OCI-LY3 (cell line): ENCODE results near the gene IL1RN.

Experiments used
- EZH2phosphoT487 ChIP-seq: fragments of 200-600 bp; shearing (Covaris generic); IDR thresholded peaks from 2 replicates; pipeline ENCODE4 v1.6.1; 2018; ENCODE audit warnings: antibody characterized with exemption, mixed run types, low read depth
- TF ChIP-seq, protein P1 (sequence below): fragments of 200-600, 300-600 bp; sonication (generic); IDR thresholded peaks from 2 replicates; pipeline ENCODE4 v1.5.1; 2014; ENCODE audit warnings: antibody characterized with exemption, low read length, low read depth

DNA sequence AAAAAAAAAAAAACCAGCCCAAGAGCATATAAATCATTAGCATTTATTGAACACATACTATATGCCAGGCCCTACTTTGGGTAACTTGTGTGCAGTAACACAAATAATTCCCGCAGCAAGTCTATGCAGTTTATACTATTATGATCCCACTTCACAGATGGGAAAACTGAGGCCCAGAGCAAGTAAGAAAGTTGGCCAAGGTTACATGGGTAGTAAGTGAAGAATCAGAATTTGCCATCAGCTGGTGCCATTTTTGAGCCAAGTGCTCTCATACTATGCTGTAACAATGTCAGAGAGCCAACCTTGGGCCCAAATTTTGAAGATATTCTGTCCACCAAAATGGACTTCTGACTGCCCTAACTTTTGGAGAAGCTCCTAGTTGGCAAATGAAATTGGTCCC is 32.9 kb downstream of the IL1RN start:
- TF ChIP-seq, protein P1, sequence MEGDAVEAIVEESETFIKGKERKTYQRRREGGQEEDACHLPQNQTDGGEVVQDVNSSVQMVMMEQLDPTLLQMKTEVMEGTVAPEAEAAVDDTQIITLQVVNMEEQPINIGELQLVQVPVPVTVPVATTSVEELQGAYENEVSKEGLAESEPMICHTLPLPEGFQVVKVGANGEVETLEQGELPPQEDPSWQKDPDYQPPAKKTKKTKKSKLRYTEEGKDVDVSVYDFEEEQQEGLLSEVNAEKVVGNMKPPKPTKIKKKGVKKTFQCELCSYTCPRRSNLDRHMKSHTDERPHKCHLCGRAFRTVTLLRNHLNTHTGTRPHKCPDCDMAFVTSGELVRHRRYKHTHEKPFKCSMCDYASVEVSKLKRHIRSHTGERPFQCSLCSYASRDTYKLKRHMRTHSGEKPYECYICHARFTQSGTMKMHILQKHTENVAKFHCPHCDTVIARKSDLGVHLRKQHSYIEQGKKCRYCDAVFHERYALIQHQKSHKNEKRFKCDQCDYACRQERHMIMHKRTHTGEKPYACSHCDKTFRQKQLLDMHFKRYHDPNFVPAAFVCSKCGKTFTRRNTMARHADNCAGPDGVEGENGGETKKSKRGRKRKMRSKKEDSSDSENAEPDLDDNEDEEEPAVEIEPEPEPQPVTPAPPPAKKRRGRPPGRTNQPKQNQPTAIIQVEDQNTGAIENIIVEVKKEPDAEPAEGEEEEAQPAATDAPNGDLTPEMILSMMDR: no peak
- no peak for TF ChIP-seq EZH2phosphoT487
